GM12892 (cell line): Measurements from ENCODE around the gene LRRTM4.

ENCODE experiments used
- POLR2AphosphoS5 ChIP-seq: IDR thresholded peaks from 2 replicates; pipeline ENCODE4 v1.6.1; 2011; ENCODE audit warnings: low read depth, low read length, control low read depth
- TAF1 ChIP-seq: IDR thresholded peaks from 2 replicates; pipeline ENCODE4 v1.6.1; 2011; ENCODE audit warnings: low read depth, mild to moderate bottlenecking, control low read depth, low read length, borderline replicate concordance

DNA sequence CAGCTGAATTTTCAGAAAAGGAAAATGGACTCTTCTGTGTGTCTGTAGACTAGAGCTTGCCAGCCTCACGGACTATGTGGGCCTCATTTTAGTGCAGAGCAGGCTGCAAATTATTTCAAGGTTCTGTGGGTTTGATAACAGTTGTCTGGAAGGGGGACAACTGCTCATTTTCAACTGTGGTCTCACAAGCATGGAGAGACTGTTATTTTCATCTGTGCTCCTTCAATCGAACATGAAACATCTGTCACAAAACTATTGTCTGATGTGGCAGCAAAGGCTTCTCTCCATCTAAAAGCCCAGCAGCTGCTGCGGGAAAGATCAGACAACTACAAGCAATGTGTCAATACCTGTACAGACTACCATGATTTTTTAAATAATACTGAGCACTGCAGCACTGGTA is 211.8 kb downstream of the LRRTM4 start:
- no peak for TF ChIP-seq POLR2AphosphoS5
- no peak for TF ChIP-seq TAF1
